ENCODE results near the gene MAP6D1.

Gene MAP6D1

GRCh38 chr3:183818041-183818620 lies 7.2 kb downstream of the MAP6D1 start:
- TF ChIP-seq CTCF (IDR thresholded peaks at IDR 0.05; ENCODE audit: low read length, missing control alignments) = no peak
- no peak overlapping the region for H3K4me3 ChIP-seq (replicated peaks; ENCODE audit: low read depth, low read length)
- no peak for DNase-seq (ENCODE audit: low read depth)

- no peak overlapping the region for H3K4me3 ChIP-seq (replicated peaks; ENCODE audit: low read depth, low read length)
- no peak for TF ChIP-seq CTCF (IDR thresholded peaks at IDR 0.05; ENCODE audit: low read length, missing control alignments)
- DNase-seq (ENCODE audit: low read depth) = no peak
Observed at GRCh38 chr3:183817639-183818038, 7.7 kb downstream of the MAP6D1 start.

- H3K4me3 ChIP-seq (replicated peaks; ENCODE audit: low read depth, low read length) = no peak overlapping the region
- TF ChIP-seq CTCF (IDR thresholded peaks at IDR 0.05; ENCODE audit: low read length, missing control alignments) = no peak
- no peak for DNase-seq (ENCODE audit: low read depth)
Observed at GRCh38 chr3:183816681-183817510, 8.5 kb downstream of the MAP6D1 start.

- no peak for TF ChIP-seq CTCF (IDR thresholded peaks at IDR 0.05; ENCODE audit: low read length, missing control alignments)
- DNase-seq (ENCODE audit: low read depth) = no peak
- no peak overlapping the region for H3K4me3 ChIP-seq (replicated peaks; ENCODE audit: low read depth, low read length)
Observed at GRCh38 chr3:183815951-183816475, 9.4 kb downstream of the MAP6D1 start.

GRCh38 chr3:183815563-183815940 lies 9.8 kb downstream of the MAP6D1 start:
- DNase-seq (ENCODE audit: low read depth) = no peak
- H3K4me3 ChIP-seq (replicated peaks; ENCODE audit: low read depth, low read length) = no peak overlapping the region

GRCh38 chr3:183814240-183814639 lies 11.1 kb downstream of the MAP6D1 start:
- TF ChIP-seq CTCF (IDR thresholded peaks at IDR 0.05; ENCODE audit: low read length, missing control alignments) = no peak
- no peak overlapping the region for H3K4me3 ChIP-seq (replicated peaks; ENCODE audit: low read depth, low read length)
- no peak for DNase-seq (ENCODE audit: low read depth)

More at GRCh38 chr3:183815563-183815940, 9.8 kb downstream of the MAP6D1 start:
- no peak for TF ChIP-seq CTCF (IDR thresholded peaks at IDR 0.05; ENCODE audit: low read length, missing control alignments)
